Peyer's patch (tissue), 4 donors: ENCODE results near the gene SERTM1. TPM values are rescaled to one million over a fixed set of nuclear protein-coding genes. Genes with fewer than 3 reads are reported as not detected.

Experiments
- DNase-seq, 3 donors: peaks; one replicate each; pipeline ENCODE4 v3.0.0-alpha.2; 2017 to 2019
- H3K27ac ChIP-seq, 4 donors: fragments of 200-600 bp; sonication (generic); one replicate each; pipeline ENCODE4 v1.5.1; 2016 to 2019
- H3K27me3 ChIP-seq, 2 donors: fragments of 200-600 bp; sonication (generic); one replicate each; pipeline ENCODE4 v1.5.1; 2019
- H3K36me3 ChIP-seq, 3 donors: fragments of 200-600 bp; sonication (generic); one replicate each; pipeline ENCODE4 v1.5.1; 2016 to 2019
- H3K4me1 ChIP-seq, 4 donors: fragments of 200-600 bp; sonication (generic); one replicate each; pipeline ENCODE4 v1.5.1; 2016 to 2019
- H3K4me3 ChIP-seq, 4 donors: fragments of 200-600 bp; sonication (generic); 1 replicate in 3 of 4; 2 replicates in 1 of 4; pipeline ENCODE4 v1.5.1; 2016 to 2019; ENCODE audit warnings: mild to moderate bottlenecking in 1 of 4
- H3K9me3 ChIP-seq, 4 donors: fragments of 200-600 bp; sonication (generic); one replicate each; pipeline ENCODE4 v1.5.1; 2016 to 2019; ENCODE audit warnings: mild to moderate bottlenecking in 1 of 4
- CTCF ChIP-seq, 6 experiments: fragments of 450-650 bp in 4 of 6; fragments of 200-600 bp in 2 of 6; sonication (generic) in 1 of 6; IDR thresholded peaks; one replicate each; pipeline ENCODE4 v1.5.1; 2017 to 2019; ENCODE audit warnings: antibody characterized with exemption in 6 of 6, mild to moderate bottlenecking in 3 of 6, moderate library complexity in 1 of 6
- POLR2A ChIP-seq, 2 donors: fragments of 450-650 bp; IDR thresholded peaks; one replicate each; pipeline ENCODE4 v1.5.1; 2017; ENCODE audit warnings: antibody characterized with exemption in 2 of 2, mild to moderate bottlenecking in 2 of 2, moderate library complexity in 2 of 2
- total RNA-seq, 4 donors: library from RNA; depleted of rRNA; stranded (reverse); fragments of >200 nt; gene quantifications; one replicate each; pipeline ENCODE4 v1.1.0, GENCODE V29; 2016

SERTM1 gene
- total RNA-seq, 4 donors from 2014 or later: not detected

GRCh38 chr13:36674337-36675212, 755 bp downstream of the SERTM1 start:
- TF ChIP-seq CTCF (IDR thresholded peaks at IDR 0.05): no peak
- TF ChIP-seq POLR2A (IDR thresholded peaks at IDR 0.05): no peak
- H3K27ac ChIP-seq: no peak overlapping the region
- no peak overlapping the region for H3K4me3 ChIP-seq
- H3K27me3 ChIP-seq: peaks cover 0 to 8% of the 10 kb centered on the region in 2 donors
- H3K4me1 ChIP-seq: no peaks in the 10 kb centered on the region
- no peaks in the 10 kb centered on the region for H3K36me3 ChIP-seq
- no peak for DNase-seq
- H3K9me3 ChIP-seq: peaks cover 0 to 4% (median 0%) of the 10 kb centered on the region in 4 donors

GRCh38 chr13:36675213-36675536, 1.4 kb downstream of the SERTM1 start:
- no peak for TF ChIP-seq POLR2A (IDR thresholded peaks at IDR 0.05)
- no peak for TF ChIP-seq CTCF (IDR thresholded peaks at IDR 0.05)
- Histone ChIP-seq H3K36me3 (no peaks in the 10 kb centered on the region), H3K27me3 (peaks cover 0 to 8% of the 10 kb centered on the region in 2 donors)

GRCh38 chr13:36680913-36681312, 7.1 kb downstream of the SERTM1 start:
- Histone ChIP-seq H3K27ac (no peak overlapping the region), H3K27me3 (no peaks in the 10 kb centered on the region), H3K36me3 (no peaks in the 10 kb centered on the region), H3K9me3 (no peaks in the 10 kb centered on the region), H3K4me1 (no peaks in the 10 kb centered on the region), H3K4me3 (no peak overlapping the region)
- no peak for DNase-seq
- TF ChIP-seq POLR2A (IDR thresholded peaks at IDR 0.05) (no peak), CTCF (IDR thresholded peaks at IDR 0.05) (no peak)

More at GRCh38 chr13:36675213-36675536, 1.4 kb downstream of the SERTM1 start:
- DNase-seq: no peak
- Histone ChIP-seq H3K27ac (no peak overlapping the region), H3K4me3 (no peak overlapping the region), H3K9me3 (peaks cover 0 to 4% (median 0%) of the 10 kb centered on the region in 4 donors), H3K4me1 (no peaks in the 10 kb centered on the region)

GRCh38 chr13:36681894-36682624, 8.2 kb downstream of the SERTM1 start:
- TF ChIP-seq POLR2A (IDR thresholded peaks at IDR 0.05) (no peak), CTCF (IDR thresholded peaks at IDR 0.05) (no peak)
- H3K4me3 ChIP-seq: no peak overlapping the region
- no peaks in the 10 kb centered on the region for H3K9me3 ChIP-seq
- H3K27me3 ChIP-seq: no peaks in the 10 kb centered on the region
- H3K27ac ChIP-seq: no peak overlapping the region
- no peak for DNase-seq
- H3K36me3 ChIP-seq: no peaks in the 10 kb centered on the region
- no peaks in the 10 kb centered on the region for H3K4me1 ChIP-seq

- no peak for DNase-seq
- no peak for TF ChIP-seq CTCF (IDR thresholded peaks at IDR 0.05)
Measured at GRCh38 chr13:36683701-36684100, 9.9 kb downstream of the SERTM1 start.

More at GRCh38 chr13:36683701-36684100, 9.9 kb downstream of the SERTM1 start:
- no peak overlapping the region for H3K4me3 ChIP-seq
- H3K4me1 ChIP-seq: no peaks in the 10 kb centered on the region
- H3K36me3 ChIP-seq: no peaks in the 10 kb centered on the region
- H3K27ac ChIP-seq: no peak overlapping the region
- H3K27me3 ChIP-seq: no peaks in the 10 kb centered on the region
- H3K9me3 ChIP-seq: no peaks in the 10 kb centered on the region
